Adrenal gland (tissue), 5 donors: ENCODE data around the gene TAF4.

Experiments used
- POLR2A ChIP-seq, 2 donors: fragments of 450-650 bp; IDR thresholded peaks; one replicate each; pipeline ENCODE4 v1.6.1; 2017; ENCODE audit warnings: antibody characterized with exemption in 2 of 2, mild to moderate bottlenecking in 2 of 2, moderate library complexity in 1 of 2
- TF ChIP-seq, protein P1 (sequence below), 6 experiments: fragments of 450-650 bp in 4 of 6; fragments of 200-600 bp in 2 of 6; sonication (generic) in 1 of 6; IDR thresholded peaks; 1 replicate in 5 of 6; 2 replicates in 1 of 6; pipeline versions ENCODE4 v1.5.1 to v1.8.0; 2016 to 2021; ENCODE audit warnings: antibody characterized with exemption in 6 of 6, mild to moderate bottlenecking in 2 of 6, moderate library complexity in 1 of 6
- donor health status: DM: no; HTN: no; CAD: no.

GRCh38 chr20:62069741-62070216 is 4.1 kb upstream of the TAF4 start:
- TF ChIP-seq, protein P1, sequence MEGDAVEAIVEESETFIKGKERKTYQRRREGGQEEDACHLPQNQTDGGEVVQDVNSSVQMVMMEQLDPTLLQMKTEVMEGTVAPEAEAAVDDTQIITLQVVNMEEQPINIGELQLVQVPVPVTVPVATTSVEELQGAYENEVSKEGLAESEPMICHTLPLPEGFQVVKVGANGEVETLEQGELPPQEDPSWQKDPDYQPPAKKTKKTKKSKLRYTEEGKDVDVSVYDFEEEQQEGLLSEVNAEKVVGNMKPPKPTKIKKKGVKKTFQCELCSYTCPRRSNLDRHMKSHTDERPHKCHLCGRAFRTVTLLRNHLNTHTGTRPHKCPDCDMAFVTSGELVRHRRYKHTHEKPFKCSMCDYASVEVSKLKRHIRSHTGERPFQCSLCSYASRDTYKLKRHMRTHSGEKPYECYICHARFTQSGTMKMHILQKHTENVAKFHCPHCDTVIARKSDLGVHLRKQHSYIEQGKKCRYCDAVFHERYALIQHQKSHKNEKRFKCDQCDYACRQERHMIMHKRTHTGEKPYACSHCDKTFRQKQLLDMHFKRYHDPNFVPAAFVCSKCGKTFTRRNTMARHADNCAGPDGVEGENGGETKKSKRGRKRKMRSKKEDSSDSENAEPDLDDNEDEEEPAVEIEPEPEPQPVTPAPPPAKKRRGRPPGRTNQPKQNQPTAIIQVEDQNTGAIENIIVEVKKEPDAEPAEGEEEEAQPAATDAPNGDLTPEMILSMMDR (IDR thresholded peaks at IDR 0.05): no peak
- TF ChIP-seq POLR2A (IDR thresholded peaks at IDR 0.05): peak in 1 of 2 donors; percentile 31
